Stomach (tissue), 9 donors: ENCODE measurements around the gene PIP5K1B. TPM values are rescaled to one million over a fixed set of nuclear protein-coding genes. Genes with fewer than 3 reads are reported as not detected.
"Not testable (repeated sequence)": the region's sequence is repeated elsewhere in the genome, so short reads cannot be mapped to it uniquely, and the experiment has no call there.

Experiments
- DNase-seq, 2 donors: peaks; one replicate each; pipeline versions ENCODE4 v3.0.0 to v3.0.0-alpha.2; 2013 to 2019
- H3K27ac ChIP-seq, 5 donors: fragments of 200-600 bp in 4 of 5; sonication (generic) in 4 of 5; one replicate each; pipeline ENCODE4 v1.5.1; 2013 to 2019; ENCODE audit warnings: mild to moderate bottlenecking in 1 of 5, moderate library complexity in 1 of 5
- H3K27me3 ChIP-seq, 3 donors: fragments of 200-600 bp; sonication (generic); one replicate each; pipeline ENCODE4 v1.5.1; 2017 to 2019; ENCODE audit warnings: mixed run types in 1 of 3
- H3K36me3 ChIP-seq, 4 donors: fragments of 200-600 bp; sonication (generic); 1 replicate in 3 of 4; 2 replicates in 1 of 4; pipeline ENCODE4 v1.5.1; 2016 to 2019
- H3K4me1 ChIP-seq, 4 donors: fragments of 200-600 bp; sonication (generic); one replicate each; pipeline ENCODE4 v1.5.1; 2016 to 2019
- H3K4me3 ChIP-seq, 4 donors: fragments of 200-600 bp; sonication (generic) in 3 of 4; one replicate each; pipeline ENCODE4 v1.5.1; 2016 to 2019; ENCODE audit warnings: mild to moderate bottlenecking in 1 of 4
- H3K9me3 ChIP-seq, 4 donors: fragments of 200-600 bp; sonication (generic); one replicate each; pipeline ENCODE4 v1.5.1; 2016 to 2019
- CTCF ChIP-seq, 7 experiments: fragments of 450-650 bp in 4 of 7; fragments of 200-600 bp in 3 of 7; sonication (generic) in 3 of 7; IDR thresholded peaks; one replicate each; pipeline ENCODE4 v1.5.1; 2016 to 2019; ENCODE audit warnings: antibody characterized with exemption in 7 of 7, control low read depth in 2 of 7, mild to moderate bottlenecking in 1 of 7
- EP300 ChIP-seq: sonication (generic); formaldehyde crosslinking; IDR thresholded peaks from one replicate; pipeline ENCODE4 v1.6.1; 2017; ENCODE audit warnings: antibody characterized with exemption
- POLR2A ChIP-seq, 4 donors: fragments of 450-650 bp; IDR thresholded peaks; one replicate each; pipeline ENCODE4 v1.6.1; 2016; ENCODE audit warnings: antibody characterized with exemption in 4 of 4, control low read depth in 2 of 4, mild to moderate bottlenecking in 1 of 4, moderate library complexity in 1 of 4
- POLR2AphosphoS5 ChIP-seq, 3 donors: sonication (generic); formaldehyde crosslinking; IDR thresholded peaks; one replicate each; pipeline ENCODE4 v1.6.1; 2016; ENCODE audit warnings: antibody characterized with exemption in 3 of 3
- WGBS, 5 donors: extraction: QIAGEN DNeasy Blood & Tissue Kit in 3 of 5; methylation state at CpG; one replicate each; pipeline versions ENCODE4 v1.1.5 to v1.1.7; 2013 to 2018; 5-methylcytosine and 5-hydroxymethylcytosine counted together
- intact Hi-C: fragments of 100-400 bp; cut with DNase I; formaldehyde crosslinking; loops from one replicate; pipeline ENCODE4 v1.15.1; 2023; ENCODE audit warnings: low total_unique reads
- polyA plus RNA-seq, 3 donors: library from polyadenylated mRNA; stranded (reverse); fragments of 200-250 nt; gene quantifications; one replicate each; pipeline ENCODE4 v1.2.3, GENCODE V29; 2013
- total RNA-seq, 5 donors: library from RNA; depleted of rRNA; stranded (reverse); fragments of >200 nt; gene quantifications; one replicate each; pipeline versions ENCODE4 v1.1.0 to v1.2.3, GENCODE V29; 2014 to 2016
- donor health status: healthy with polysubstance abuse.
- donor health status: Bipolar disorder and iron deficiency.
- donor health status: healthy.

The PIP5K1B gene
- total and polyA plus RNA-seq, 8 donors: 2.3 to 33.8 (median 16.6) TPM

GRCh38 chr9:68983522-68984424, 278.7 kb downstream of the PIP5K1B start:
- WGBS, 5 donors: 78 to 87% (median 82%) methylated on average over 3 of the region's 3 CpGs
- no peaks in the 10 kb centered on the region for H3K27me3 ChIP-seq
- peaks cover 0 to 12% (median 7%) of the 10 kb centered on the region in 4 donors for H3K4me1 ChIP-seq
- H3K36me3 ChIP-seq: no peaks in the 10 kb centered on the region
- no peak for DNase-seq
- TF ChIP-seq POLR2AphosphoS5 (IDR thresholded peaks at IDR 0.05) (no peak), CTCF (IDR thresholded peaks at IDR 0.05) (no peak), EP300 (no peak), POLR2A (IDR thresholded peaks at IDR 0.05) (no peak)
- no peak overlapping the region for H3K4me3 ChIP-seq
- intact Hi-C loops: no loop called here
- H3K27ac ChIP-seq: no peak overlapping the region
- no peaks in the 10 kb centered on the region for H3K9me3 ChIP-seq

DNA sequence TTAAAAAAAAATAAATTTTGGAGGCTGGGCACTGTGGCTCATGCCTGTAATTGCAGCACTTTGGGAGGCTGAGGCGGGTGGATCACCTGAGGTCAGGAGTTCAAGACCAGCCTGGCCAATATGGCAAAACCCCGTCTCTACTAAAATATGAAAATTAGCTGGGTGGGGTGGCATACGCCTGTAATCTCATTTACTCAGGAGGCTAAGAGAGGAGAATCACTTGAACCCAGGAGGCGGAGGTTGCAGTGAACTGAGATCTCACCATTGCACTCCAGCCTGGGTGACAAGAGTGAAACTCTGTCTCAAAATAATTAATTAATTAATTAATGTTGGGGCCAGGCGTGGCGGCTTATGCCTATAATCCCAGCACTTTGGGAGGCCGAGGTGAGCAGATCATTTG, 281.9 kb downstream of the PIP5K1B start:
- H3K36me3 ChIP-seq, intact Hi-C loops, H3K27ac ChIP-seq, H3K4me3 ChIP-seq, H3K27me3 ChIP-seq, H3K4me1 ChIP-seq, H3K9me3 ChIP-seq, DNase-seq: not testable (repeated sequence)
- 94 to 98% (median 97%) methylated on average over 7 of the region's 7 CpGs for WGBS, 5 donors

DNA sequence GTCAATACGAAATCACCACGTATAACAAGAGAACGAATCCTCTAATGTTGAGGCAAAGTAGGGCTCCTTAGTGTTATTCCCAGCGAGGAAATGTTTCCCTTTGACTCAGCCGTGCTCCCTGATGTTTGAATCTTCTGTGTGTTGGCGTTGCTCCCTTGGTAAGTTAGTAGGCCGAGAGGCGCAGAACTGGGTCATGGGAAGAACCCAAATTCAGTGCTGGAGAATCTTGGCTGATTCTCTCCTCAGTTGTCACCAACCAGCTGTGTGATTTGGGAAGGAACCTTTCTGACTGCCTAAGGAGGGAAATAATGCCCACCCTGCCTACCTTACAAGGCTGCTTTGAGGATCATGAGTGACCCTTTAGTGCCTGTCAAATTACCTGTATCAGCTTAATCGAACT, 286.4 kb downstream of the PIP5K1B start:
- Histone ChIP-seq H3K4me1 (no peaks in the 10 kb centered on the region), H3K27ac (no peak overlapping the region), H3K36me3 (peaks cover 0 to 12% (median 6%) of the 10 kb centered on the region in 4 donors), H3K9me3 (no peaks in the 10 kb centered on the region), H3K4me3 (no peak overlapping the region), H3K27me3 (no peaks in the 10 kb centered on the region)
- intact Hi-C loops: loop anchor here (10.0 kb wide), 1 partner anchor 407 kb away; no protein-coding TSS in a partner anchor
- TF ChIP-seq POLR2AphosphoS5 (IDR thresholded peaks at IDR 0.05) (no peak), POLR2A (IDR thresholded peaks at IDR 0.05) (no peak), CTCF (IDR thresholded peaks at IDR 0.05) (no peak), EP300 (no peak)
- no peak for DNase-seq
- WGBS, 5 donors: 64 to 86% (median 79%) methylated on average over 9 of the region's 9 CpGs

GRCh38 chr9:68995776-68996175, 290.7 kb downstream of the PIP5K1B start:
- TF ChIP-seq CTCF (IDR thresholded peaks at IDR 0.05): no peak
- Histone ChIP-seq H3K4me3 (no peak overlapping the region), H3K27ac (no peak overlapping the region), H3K9me3 (no peaks in the 10 kb centered on the region), H3K36me3 (peaks cover 0 to 12% (median 6%) of the 10 kb centered on the region in 4 donors), H3K27me3 (no peaks in the 10 kb centered on the region), H3K4me1 (peaks cover 0 to 15% (median 0%) of the 10 kb centered on the region in 4 donors)
- intact Hi-C loops: loop anchor here (10.0 kb wide), 1 partner anchor 411 kb away; no protein-coding TSS in a partner anchor
- whole genome bisulfite sequencing, 5 donors: 71 to 86% (median 76%) methylated on average over 3 of the region's 3 CpGs
- DNase-seq: no peak

DNA sequence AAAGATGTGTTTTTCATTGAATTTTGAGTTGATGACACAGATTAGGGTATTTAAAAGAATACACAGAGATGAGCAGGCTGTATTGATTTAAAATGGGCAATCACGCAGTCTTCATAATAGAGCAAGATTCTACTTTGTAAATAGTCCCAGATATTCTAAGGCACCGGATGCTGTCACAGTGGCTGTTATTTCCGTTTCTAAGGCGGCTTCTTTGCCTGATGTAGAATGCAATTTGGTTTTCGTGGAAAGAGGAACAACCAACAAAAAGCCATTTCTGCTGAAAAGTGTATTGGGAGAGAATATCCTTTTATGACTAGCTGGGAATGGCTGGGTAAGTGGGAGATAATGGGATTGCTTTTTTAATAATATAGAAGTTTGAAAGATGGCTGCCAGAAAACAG, 291.4 kb downstream of the PIP5K1B start:
- no peak overlapping the region for H3K27ac ChIP-seq
- peaks cover 0 to 15% (median 0%) of the 10 kb centered on the region in 4 donors for H3K4me1 ChIP-seq
- intact Hi-C loops: loop anchor here (10.0 kb wide), 1 partner anchor 412 kb away; no protein-coding TSS in a partner anchor
- no peak for TF ChIP-seq POLR2AphosphoS5 (IDR thresholded peaks at IDR 0.05)
- no peak for TF ChIP-seq EP300
- TF ChIP-seq CTCF (IDR thresholded peaks at IDR 0.05): no peak
- no peak for TF ChIP-seq POLR2A (IDR thresholded peaks at IDR 0.05)
- no peaks in the 10 kb centered on the region for H3K27me3 ChIP-seq
- DNase-seq: no peak
- 76 to 89% (median 83%) methylated on average over 5 of the region's 5 CpGs for WGBS, 5 donors
- H3K36me3 ChIP-seq: peaks cover 0 to 5% (median 2%) of the 10 kb centered on the region in 4 donors
- H3K9me3 ChIP-seq: no peaks in the 10 kb centered on the region
- H3K4me3 ChIP-seq: no peak overlapping the region
